Large intestine (tissue), 3 donors: ENCODE measurements around the gene SREK1. TPM values are rescaled to one million over a fixed set of nuclear protein-coding genes. Genes with fewer than 3 reads are reported as not detected.
"Not testable (repeated sequence)": the region's sequence is repeated elsewhere in the genome, so short reads cannot be mapped to it uniquely, and the experiment has no call there.

Experiments used
- DNase-seq, 2 donors: peaks; one replicate each; pipeline versions ENCODE4 v3.0.0 to v3.0.0-alpha.2; 2013
- H3K27ac ChIP-seq: one replicate; pipeline ENCODE4 v1.5.1; 2013; ENCODE audit warnings: low read length
- H3K27me3 ChIP-seq: 2 replicates; pipeline ENCODE4 v1.6.1; 2013; ENCODE audit warnings: low read length; ENCODE audit not compliant: control insufficient read depth, insufficient read depth
- H3K36me3 ChIP-seq: 2 replicates; pipeline ENCODE4 v1.6.1; 2013; ENCODE audit warnings: low read length; ENCODE audit not compliant: control insufficient read depth, insufficient read depth
- H3K4me1 ChIP-seq: one replicate; pipeline ENCODE4 v1.6.1; 2013; ENCODE audit warnings: low read length; ENCODE audit not compliant: control insufficient read depth, insufficient read depth
- H3K4me3 ChIP-seq: one replicate; pipeline ENCODE4 v1.5.1; 2013; ENCODE audit warnings: low read length
- H3K9me3 ChIP-seq: one replicate; pipeline ENCODE4 v1.6.1; 2013; ENCODE audit warnings: mild to moderate bottlenecking, low read depth, low read length, moderate library complexity; ENCODE audit not compliant: control insufficient read depth
- WGBS: methylation state at CpG from one replicate; pipeline ENCODE4 v1.1.5; 2013; ENCODE audit warnings: low lambda C conversion rate; ENCODE audit not compliant: insufficient coverage; 5-methylcytosine and 5-hydroxymethylcytosine counted together
- polyA plus RNA-seq: library from polyadenylated mRNA; unstranded; fragments of 120-200 nt; gene quantifications from one replicate; pipeline ENCODE4 v1.2.1, GENCODE V29; 2013

SREK1 gene
- polyA plus RNA-seq, 1 donor, result 133 TPM

DNA sequence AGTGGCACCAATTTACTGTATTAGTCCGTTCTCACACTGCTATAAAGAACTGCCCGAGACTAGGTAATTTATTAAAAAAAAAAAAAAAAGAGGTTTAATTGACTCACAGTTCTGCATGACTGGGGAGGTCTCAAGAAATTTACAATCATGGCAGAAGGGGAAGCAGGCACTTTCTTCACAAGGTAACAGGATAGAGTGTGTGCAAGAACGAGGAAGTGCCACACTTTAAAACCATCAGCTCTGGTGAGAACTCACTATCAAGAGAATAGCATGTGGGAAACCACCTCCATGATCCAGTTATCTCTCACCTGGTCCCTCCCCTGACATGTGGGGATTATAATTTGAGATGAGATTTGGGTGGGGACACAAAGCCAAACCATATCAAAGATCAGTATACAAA is 7.2 kb upstream of the SREK1 start:
- H3K9me3 ChIP-seq, H3K36me3 ChIP-seq, DNase-seq, H3K27me3 ChIP-seq, H3K4me3 ChIP-seq, H3K27ac ChIP-seq, H3K4me1 ChIP-seq: not testable (repeated sequence)
- 100% methylated on average over 1 of the region's 3 CpGs for WGBS

DNA sequence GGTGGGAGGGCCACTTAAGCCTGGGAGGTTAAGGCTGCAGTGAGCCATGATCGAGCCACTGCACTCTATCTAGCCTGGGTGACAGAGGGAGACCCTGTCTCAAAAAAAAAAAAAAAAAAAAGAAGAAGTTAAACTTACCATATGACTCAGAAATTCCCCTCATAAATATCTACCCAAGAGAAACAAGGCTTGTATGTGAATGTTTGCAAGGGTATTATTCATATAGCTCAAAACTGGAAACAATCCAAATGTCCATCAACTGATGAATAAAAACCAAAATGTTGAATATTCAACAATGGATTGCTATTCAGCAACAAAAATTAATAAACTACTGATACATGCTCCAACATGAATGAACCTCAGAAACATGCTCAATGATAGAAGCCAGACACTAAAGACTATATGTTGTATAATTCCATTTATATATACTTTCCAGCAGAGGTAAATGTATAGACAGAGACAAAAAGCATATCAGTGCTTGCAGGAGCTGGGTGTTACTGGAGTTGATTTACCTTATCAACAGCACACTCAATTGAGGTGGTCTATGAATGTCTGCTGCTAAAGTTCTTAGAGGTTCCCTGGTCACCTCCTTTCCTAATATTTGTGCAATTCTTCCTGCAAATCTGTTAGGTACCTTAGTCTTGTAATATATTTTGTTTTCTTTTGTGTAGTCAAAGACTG is 5.3 kb upstream of the SREK1 start:
- no peaks in the 10 kb centered on the region for H3K36me3 ChIP-seq
- WGBS, result 80% methylated on average over 1 of the region's 1 CpG
- no peaks in the 10 kb centered on the region for H3K27me3 ChIP-seq
- H3K4me3 ChIP-seq, result no peak overlapping the region
- H3K27ac ChIP-seq, result no peak overlapping the region
- H3K4me1 ChIP-seq, result no peaks in the 10 kb centered on the region
- H3K9me3 ChIP-seq, result no peaks in the 10 kb centered on the region
- DNase-seq, result no peak

DNA sequence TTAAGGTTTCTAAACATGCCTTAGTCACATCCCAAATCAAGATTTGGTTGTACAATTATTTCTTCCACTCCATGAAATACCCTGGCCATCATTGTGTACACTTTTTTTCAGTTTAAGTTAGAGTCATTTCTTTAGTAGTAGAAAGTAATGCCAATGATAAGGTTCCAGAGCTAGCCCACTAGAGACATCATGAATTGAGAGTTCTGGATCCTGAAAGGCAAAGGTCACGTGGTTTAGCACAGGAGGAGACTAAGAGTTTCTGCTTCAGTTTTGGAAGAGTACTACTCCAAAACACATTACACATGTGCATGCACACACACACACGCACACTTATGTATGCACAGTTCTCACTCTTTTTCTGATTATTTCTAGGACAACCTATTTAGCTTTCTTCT is 4.8 kb upstream of the SREK1 start:
- no peaks in the 10 kb centered on the region for H3K27me3 ChIP-seq
- H3K4me3 ChIP-seq, result no peak overlapping the region
- no peaks in the 10 kb centered on the region for H3K36me3 ChIP-seq
- no peak overlapping the region for H3K27ac ChIP-seq
- 90% methylated on average over 2 of the region's 2 CpGs for WGBS
- DNase-seq, result no peak
- no peaks in the 10 kb centered on the region for H3K9me3 ChIP-seq
- no peaks in the 10 kb centered on the region for H3K4me1 ChIP-seq

DNA sequence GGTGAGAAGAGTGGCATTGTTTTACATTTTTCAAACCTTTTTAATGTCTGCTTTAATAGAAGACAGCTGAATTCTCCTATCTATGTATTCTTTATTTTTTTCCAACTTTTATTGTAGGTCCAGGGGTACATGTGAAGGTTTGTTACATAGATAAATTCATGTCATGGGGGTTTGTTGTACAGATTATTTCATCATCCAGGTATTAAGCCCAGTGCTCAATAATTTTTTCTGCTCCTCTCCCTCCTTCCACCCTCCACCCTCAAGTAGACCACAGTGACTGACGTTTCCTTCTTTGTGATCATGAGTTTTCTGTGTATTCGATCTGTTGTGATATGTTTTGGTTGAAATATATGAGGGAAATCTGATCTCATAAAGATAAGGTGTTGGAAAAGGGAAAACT is 1.7 kb upstream of the SREK1 start:
- Histone ChIP-seq H3K36me3 (no peaks in the 10 kb centered on the region), H3K4me3 (no peak overlapping the region), H3K27ac (no peak overlapping the region), H3K9me3 (no peaks in the 10 kb centered on the region), H3K27me3 (no peaks in the 10 kb centered on the region), H3K4me1 (no peaks in the 10 kb centered on the region)
- 86% methylated on average over 1 of the region's 2 CpGs for WGBS
- DNase-seq, result no peak

DNA sequence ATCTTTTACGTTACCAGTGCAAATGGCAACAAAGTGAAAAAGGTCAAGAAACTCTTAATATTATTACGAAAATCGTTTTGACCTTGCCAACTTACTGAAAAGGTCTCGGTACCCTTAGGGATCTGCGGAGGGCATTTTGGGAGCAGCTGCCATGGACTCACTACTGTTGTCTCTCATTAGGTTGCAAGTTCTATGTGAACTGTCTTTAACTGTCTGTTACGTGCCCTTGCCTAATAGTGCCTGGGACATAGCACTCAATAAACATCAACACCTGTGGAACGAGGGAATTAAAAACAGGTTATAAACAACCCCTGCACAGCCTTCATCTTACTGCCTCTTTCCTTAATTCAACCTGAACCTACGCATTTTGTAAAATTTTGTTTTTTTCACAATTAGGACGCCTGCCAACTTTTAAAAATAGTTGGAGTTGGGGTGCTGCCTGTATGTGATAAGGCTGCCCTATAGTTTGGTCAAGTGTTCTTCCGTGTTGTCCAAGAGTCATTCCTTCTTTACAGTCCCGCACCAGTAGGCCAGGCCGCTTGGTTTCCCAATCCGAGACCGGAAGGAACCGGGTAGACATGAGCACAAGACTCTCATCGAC is 527 bp upstream of the SREK1 start:
- Histone ChIP-seq H3K27me3 (no peaks in the 10 kb centered on the region), H3K4me3 (peak overlapping the region; percentile 88), H3K27ac (peak overlapping the region; percentile 96), H3K36me3 (no peaks in the 10 kb centered on the region), H3K9me3 (no peaks in the 10 kb centered on the region), H3K4me1 (no peaks in the 10 kb centered on the region)
- no peak for DNase-seq
- WGBS, result 0% methylated on average over 1 of the region's 16 CpGs

DNA sequence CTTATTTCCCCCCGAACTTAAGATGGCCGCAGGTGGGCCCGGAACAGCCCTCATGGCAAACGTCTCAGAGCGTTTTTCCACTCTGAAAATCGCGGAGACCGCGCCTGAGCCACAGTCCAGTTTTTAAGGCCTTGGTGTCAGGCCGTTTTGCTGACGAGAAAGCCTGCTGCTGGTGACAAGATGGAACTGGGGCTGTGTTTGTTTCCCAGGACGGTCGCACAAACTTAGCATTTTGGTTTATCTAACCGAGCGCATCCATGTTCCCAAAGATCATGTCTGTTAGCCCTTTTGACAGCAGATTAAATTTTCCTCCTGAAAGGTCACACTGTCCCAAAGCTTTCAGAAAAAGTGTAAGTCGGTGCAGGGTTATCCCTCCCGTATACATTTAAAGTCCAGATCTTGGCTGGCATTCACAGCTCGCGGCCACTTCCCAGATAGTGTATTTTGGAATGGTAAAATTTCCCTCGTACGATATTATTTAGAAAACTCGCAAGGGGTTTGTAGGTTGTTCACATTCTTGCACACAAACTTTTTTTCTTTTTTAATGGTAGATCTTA is 812 bp downstream of the SREK1 start:
- DNase-seq, result peak in 1 of 2 donors; percentile 94
- Histone ChIP-seq H3K36me3 (no peaks in the 10 kb centered on the region), H3K4me3 (peak overlapping the region; percentile 88), H3K27me3 (no peaks in the 10 kb centered on the region), H3K4me1 (no peaks in the 10 kb centered on the region), H3K9me3 (no peaks in the 10 kb centered on the region), H3K27ac (peak overlapping the region; percentile 96)
- 0% methylated on average over 1 of the region's 22 CpGs for WGBS

DNA sequence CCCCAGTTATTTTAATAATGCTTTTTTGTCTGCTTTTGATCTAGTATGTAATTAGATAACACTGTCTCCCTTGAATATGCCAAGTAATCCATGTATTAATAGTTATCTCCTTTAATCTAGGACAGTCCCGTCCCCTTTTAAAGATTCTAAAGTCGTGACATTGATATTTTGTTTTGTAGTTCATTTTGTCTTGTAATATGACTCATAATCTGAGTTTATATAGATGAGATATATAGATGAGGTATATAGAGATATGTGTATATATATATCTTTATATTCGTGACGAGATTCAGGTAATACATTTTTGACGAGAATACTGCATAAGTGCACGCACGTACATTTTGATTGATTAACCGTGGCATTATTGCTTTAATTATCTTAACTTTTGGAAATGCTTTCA is 1.6 kb downstream of the SREK1 start:
- peak overlapping the region; percentile 96 for H3K27ac ChIP-seq
- no peak for DNase-seq
- peak overlapping the region; percentile 88 for H3K4me3 ChIP-seq
- H3K27me3 ChIP-seq, result no peaks in the 10 kb centered on the region
- no peaks in the 10 kb centered on the region for H3K9me3 ChIP-seq
- no peaks in the 10 kb centered on the region for H3K4me1 ChIP-seq
- H3K36me3 ChIP-seq, result peaks cover 2% of the 10 kb centered on the region
- 28% methylated on average over 7 of the region's 8 CpGs for WGBS

DNA sequence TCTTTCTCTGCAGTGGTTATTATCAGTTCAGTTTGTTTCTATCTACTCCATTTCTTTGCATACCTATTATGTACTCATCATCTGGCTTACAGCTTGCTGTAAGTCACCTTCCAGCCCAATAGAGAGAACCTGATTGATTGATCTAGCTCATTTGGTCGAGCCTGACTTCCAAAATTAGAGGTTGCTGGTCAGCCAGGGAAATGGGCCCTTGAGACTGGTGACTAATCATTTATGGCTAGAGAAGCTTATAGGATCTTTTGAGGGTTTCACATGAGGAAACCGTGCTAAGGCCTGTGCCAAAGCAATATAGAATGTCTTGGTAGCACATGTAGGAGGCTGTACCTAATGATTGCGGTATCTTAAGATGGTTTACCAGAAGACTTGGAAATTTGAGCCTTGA is 5.8 kb downstream of the SREK1 start:
- no peaks in the 10 kb centered on the region for H3K27me3 ChIP-seq
- H3K4me3 ChIP-seq, result no peak overlapping the region
- DNase-seq, result no peak
- peaks cover 2% of the 10 kb centered on the region for H3K36me3 ChIP-seq
- no CpG with 5 or more reads among the region's 3 CpGs for WGBS
- H3K4me1 ChIP-seq, result no peaks in the 10 kb centered on the region
- H3K27ac ChIP-seq, result no peak overlapping the region
- no peaks in the 10 kb centered on the region for H3K9me3 ChIP-seq

DNA sequence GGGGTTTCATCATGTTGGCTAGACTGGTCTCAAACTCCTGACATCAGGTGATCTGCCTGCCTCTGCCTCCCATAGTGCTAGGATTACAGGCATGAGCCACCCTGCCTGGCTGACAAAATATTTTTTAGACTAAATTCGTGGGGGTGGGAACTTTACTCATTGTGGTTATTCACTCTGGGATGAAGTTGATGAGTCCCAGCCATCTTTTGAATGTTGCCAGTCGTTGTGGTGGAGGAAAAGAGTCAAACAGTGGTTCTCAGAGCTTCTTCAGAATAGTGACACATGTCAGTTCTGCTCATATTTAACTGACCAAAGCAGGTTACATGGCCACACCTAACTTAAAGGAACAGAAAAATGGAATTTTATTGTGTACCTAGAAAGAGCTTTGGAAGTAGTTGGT is 6.9 kb downstream of the SREK1 start:
- Histone ChIP-seq H3K4me3 (no peak overlapping the region), H3K27ac (no peak overlapping the region), H3K9me3 (no peaks in the 10 kb centered on the region), H3K36me3 (peaks cover 5% of the 10 kb centered on the region), H3K27me3 (no peaks in the 10 kb centered on the region), H3K4me1 (no peaks in the 10 kb centered on the region)
- no peak for DNase-seq
- no CpG with 5 or more reads among the region's 2 CpGs for WGBS

DNA sequence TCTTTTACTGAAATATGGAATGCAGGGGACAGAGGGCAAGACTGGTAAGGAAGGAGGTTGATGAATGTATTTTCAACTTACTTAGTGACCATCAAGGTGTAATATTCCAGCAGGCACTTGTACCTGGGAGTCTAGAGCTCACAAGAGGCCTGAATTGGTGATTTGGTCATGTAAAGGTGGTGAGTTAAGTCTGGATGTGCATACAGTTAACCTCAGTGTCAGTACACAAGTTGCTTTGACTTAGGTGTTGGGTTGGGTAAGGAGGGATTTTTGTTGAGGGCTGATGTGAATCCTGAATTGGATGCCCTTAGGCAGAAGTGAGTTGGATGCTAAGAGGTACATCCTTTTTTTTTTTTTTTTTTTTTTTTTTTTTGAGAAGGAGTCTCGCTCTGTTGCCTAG is 7.4 kb downstream of the SREK1 start:
- Histone ChIP-seq H3K36me3 (peaks cover 5% of the 10 kb centered on the region), H3K4me3 (no peak overlapping the region), H3K27ac (no peak overlapping the region), H3K27me3 (no peaks in the 10 kb centered on the region), H3K9me3 (no peaks in the 10 kb centered on the region), H3K4me1 (no peaks in the 10 kb centered on the region)
- no peak for DNase-seq
- no CpG with 5 or more reads among the region's 1 CpG for WGBS

DNA sequence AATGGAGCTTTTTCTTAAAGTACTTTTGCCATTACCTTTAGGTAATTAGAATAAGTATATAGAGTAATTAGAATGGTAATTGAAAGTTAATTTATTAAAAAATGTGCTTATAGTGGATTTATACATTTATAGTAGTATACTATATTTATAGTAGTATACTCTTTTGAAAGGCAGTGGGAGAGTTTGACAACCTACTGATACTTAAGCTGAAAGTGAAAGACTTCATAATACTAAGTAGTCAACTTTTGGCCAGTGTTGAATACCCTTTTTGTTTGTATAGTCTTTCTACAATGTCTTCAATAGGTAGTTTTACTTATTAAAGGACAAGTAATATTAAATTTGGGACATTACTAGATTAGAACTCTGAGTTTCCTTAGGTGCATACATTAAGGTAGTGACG is 12.9 kb downstream of the SREK1 start:
- Histone ChIP-seq H3K9me3 (no peaks in the 10 kb centered on the region), H3K4me3 (no peak overlapping the region), H3K4me1 (no peaks in the 10 kb centered on the region), H3K27ac (no peak overlapping the region), H3K27me3 (no peaks in the 10 kb centered on the region), H3K36me3 (peaks cover 28% of the 10 kb centered on the region)
- no peak for DNase-seq
- 100% methylated on average over 1 of the region's 1 CpG for WGBS
